Heart left ventricle (tissue), 13 donors: ENCODE results near the gene GRIK5.
"Not testable (repeated sequence)": the region's sequence is repeated elsewhere in the genome, so short reads cannot be mapped to it uniquely, and the experiment has no call there.

Experiments
- POLR2A ChIP-seq, 2 donors: fragments of 450-650 bp; IDR thresholded peaks; one replicate each; pipeline ENCODE4 v1.6.1; 2017; ENCODE audit warnings: antibody characterized with exemption in 2 of 2, mild to moderate bottlenecking in 2 of 2, moderate library complexity in 2 of 2
- TF ChIP-seq, protein P1 (sequence below), 12 donors: fragments of 200-600 bp; sonication (generic) in 4 of 12; IDR thresholded peaks; one replicate each; pipeline versions ENCODE4 v1.5.0 to v1.8.0; 2018 to 2022; ENCODE audit warnings: antibody characterized with exemption in 12 of 12, mild to moderate bottlenecking in 5 of 12
- donor health status: ischemic (EF 13 %, LVEDD 7.1; RV severe dilation, severe dysfunction).
- donor health status: DM: no; HTN: yes; CAD: no.
- donor health status: DM: no; HTN: no; CAD: no.
- donor health status: ischemic (EF 25% LVEDD 6.9; RV normal size, moderate dysfunction).
- donor health status: ischemic (EF 25% LVEDD 5.7; RV mildly dilated, moderate dysfunction).
- donor health status: ischemic (EF 35%, LVEDD 5.7; RV mildly dilated, moderate dysfunction).
- donor health status: nonischemic (EF 11% LVEDD 7.7; RV severe dilation, severe dysfunction).
- donor health status: DM: yes; HTN: yes; CAD: no.
- donor health status: PGD.
- donor health status: ischemic (EF 29% LVEDD 5.4; RV normal size, mild dysfunction).
- donor health status: nonischemic (EF 23%, LVEDD 6.1; RV moderate dilation, normal function).

DNA sequence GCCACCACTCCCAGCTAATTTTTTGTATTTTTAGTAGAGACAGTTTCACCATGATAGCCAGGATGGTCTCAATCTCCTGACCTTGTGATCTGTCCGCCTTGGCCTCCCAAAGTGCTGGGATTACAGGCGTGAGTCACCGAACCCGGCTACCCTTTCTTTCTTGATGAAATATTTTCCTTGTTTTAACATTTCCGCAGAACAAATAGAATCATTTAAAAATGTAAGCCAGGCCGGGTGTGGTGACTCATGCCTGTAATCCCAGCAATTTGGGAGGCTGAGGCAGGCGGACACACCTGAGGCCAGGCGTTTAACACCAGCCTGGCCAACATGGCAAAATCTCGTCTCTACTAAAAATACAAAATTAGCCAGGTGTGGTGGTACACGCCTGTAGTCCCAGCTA lies 30.2 kb upstream of the GRIK5 start:
- TF ChIP-seq, protein P1, sequence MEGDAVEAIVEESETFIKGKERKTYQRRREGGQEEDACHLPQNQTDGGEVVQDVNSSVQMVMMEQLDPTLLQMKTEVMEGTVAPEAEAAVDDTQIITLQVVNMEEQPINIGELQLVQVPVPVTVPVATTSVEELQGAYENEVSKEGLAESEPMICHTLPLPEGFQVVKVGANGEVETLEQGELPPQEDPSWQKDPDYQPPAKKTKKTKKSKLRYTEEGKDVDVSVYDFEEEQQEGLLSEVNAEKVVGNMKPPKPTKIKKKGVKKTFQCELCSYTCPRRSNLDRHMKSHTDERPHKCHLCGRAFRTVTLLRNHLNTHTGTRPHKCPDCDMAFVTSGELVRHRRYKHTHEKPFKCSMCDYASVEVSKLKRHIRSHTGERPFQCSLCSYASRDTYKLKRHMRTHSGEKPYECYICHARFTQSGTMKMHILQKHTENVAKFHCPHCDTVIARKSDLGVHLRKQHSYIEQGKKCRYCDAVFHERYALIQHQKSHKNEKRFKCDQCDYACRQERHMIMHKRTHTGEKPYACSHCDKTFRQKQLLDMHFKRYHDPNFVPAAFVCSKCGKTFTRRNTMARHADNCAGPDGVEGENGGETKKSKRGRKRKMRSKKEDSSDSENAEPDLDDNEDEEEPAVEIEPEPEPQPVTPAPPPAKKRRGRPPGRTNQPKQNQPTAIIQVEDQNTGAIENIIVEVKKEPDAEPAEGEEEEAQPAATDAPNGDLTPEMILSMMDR (IDR thresholded peaks at IDR 0.05): not testable (repeated sequence)
- TF ChIP-seq POLR2A (IDR thresholded peaks at IDR 0.05): not testable (repeated sequence)
